ENCODE measurements around the gene SEL1L.
"Not testable (repeated sequence)": the region's sequence is repeated elsewhere in the genome, so short reads cannot be mapped to it uniquely, and the experiment has no call there.

The SEL1L gene

GRCh38 chr14:81440041-81440440, 93.6 kb downstream of the SEL1L start:
- DNase-seq, result no peak

GRCh38 chr14:81437244-81437643, 96.4 kb downstream of the SEL1L start:
- DNase-seq, result no peak

- peak; percentile 75 for DNase-seq
Measured at GRCh38 chr14:81436296-81437138, 97.1 kb downstream of the SEL1L start.

- DNase-seq, result peak; percentile 31
Measured at GRCh38 chr14:81435391-81436295, 98.0 kb downstream of the SEL1L start.

DNA sequence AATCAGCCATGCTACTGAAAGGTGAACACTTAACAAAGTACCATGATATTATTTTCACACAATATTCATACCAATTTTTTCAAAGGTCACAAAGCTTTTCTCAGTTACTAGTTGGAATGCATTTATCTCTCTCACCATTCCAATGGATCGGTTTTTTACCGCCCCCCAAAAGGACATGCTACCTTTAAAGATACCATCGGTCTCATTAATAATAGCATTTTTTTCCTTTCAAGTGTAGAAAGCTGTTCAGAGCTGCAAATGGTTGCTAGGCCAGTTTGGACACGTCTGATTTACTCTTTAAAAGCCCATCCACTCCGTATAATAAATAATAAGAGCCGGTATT, 98.6 kb downstream of the SEL1L start:
- DNase-seq, result no peak

DNA sequence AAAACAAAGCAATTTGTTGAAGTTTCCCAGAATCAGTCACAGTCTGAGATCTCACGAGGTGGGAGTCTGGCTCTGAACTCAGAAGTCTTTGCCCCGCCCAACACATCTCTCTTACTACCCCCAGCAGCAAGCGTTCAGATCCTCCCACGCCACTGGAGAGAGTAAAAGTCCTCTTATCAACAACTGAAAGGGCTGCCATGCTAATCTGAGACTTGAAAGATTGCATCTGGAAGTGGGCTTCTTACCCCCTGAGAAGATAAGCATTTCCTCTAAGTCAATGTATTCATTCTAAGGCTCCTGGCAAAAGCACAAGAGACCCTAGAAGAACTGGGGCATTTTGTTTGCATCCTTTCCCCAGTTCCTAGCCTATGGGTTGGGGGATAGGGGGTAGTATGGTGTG, 99.4 kb downstream of the SEL1L start:
- DNase-seq, result no peak

GRCh38 chr14:81433378-81433777, 100.3 kb downstream of the SEL1L start:
- DNase-seq, result no peak

DNA sequence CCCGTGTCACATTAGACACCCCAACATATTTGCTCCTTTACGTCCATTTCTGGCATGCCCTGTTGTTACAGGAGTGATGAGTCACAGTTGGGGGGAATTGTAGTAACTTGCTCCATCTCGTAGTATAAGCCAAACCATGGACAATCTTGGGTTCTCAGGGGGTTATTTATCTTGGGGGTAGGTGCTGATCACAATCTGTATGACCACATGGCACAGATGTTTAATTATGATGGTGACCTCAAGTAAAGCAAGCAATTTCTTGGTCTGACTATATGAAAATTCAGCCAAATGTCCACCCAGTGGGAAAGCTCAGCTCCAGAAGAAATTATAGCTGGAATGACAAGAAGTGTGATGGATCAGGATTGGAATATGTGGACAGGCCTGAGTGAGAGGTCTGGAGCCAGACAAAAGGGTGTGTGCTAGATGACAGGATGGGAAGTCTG, 101.4 kb downstream of the SEL1L start:
- DNase-seq, result no peak

DNA sequence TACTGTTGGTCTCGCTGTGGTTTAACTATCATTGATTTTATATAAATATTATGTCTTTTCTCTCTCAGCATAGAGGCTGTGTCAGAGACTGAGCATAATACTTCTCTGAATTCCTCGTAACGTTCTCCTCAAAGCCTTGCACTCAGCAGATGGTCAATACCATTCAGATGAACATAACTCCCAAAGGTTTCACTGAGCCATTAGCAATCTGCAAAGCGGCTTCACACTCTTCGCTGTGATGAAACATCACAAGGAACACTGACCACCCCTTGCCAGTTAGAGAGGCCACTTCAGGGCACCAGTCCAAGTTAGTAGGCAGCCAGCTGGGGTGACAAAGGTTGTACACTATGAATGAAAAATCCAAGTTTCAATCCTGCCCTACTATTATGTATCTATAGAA, 103.4 kb downstream of the SEL1L start:
- DNase-seq, result no peak

- DNase-seq, result not testable (repeated sequence)
Measured at GRCh38 chr14:81429749-81430148, 103.9 kb downstream of the SEL1L start.

- DNase-seq, result no peak
Measured at GRCh38 chr14:81429028-81429427, 104.6 kb downstream of the SEL1L start.

DNA sequence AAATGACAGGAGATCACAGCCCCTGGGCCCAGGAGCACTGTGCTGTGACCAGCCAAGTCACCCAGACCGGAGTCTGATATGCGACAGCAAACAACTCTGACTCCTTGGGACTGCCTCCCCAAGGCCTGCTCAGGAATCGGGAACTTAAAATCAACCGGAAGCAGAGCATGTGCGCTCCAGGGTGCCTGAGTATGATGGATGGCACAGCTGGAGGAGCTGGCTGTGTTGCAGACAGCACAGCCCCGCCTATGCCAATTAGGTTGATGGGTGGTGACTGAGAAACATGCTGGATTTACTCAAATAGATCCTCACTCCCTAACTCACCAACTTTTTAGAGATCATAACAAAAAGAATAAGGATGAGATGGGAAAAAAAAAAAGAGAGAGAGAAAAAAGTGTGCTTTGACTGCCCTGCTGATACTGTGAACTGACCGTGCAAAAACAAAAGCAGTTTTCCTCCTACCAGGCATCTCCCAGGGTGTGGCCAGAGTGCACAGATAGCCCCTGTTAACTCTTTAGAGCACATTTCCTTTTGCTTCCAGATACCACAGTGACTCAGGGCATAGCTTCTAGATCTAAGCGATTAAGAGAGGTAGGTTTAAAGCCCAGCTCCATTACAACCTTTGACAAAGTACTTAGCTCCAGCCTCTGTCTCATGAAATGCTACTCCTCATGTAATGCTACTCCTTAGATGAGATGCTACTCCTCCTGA, 106.2 kb downstream of the SEL1L start:
- DNase-seq, result no peak

DNA sequence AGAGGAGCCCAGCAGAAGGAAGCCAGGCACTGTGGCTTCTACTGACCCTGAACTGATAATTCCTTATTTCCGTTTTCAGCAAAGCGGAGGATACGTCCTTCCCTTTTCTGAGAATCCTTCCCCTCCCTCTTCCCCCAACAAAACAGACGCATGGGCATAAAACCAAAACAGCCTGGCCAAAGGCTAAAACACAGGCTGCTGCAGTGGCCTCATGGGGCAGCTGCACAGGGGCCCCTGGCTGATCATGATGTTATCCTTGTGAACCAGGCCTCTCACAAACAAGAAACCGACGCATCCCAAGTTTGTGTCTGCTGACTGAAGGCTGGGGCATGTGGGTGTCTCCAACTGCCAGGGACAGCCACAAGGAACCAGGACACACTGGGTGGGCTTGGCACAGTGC, 110.1 kb downstream of the SEL1L start:
- DNase-seq, result no peak

Measured in 8988T (cell line).